H1 (cell line): Measurements from ENCODE around the gene RORB. TPM values are rescaled to one million over a fixed set of nuclear protein-coding genes. Genes with fewer than 3 reads are reported as not detected.

Experiments
- ASH2L ChIP-seq: fragments of 200-600, 300-600 bp; sonication (generic); IDR thresholded peaks from one replicate; pipeline ENCODE4 v1.7.1; 2017; ENCODE audit warnings: low read length
- CHD2 ChIP-seq: IDR thresholded peaks from 2 replicates; pipeline ENCODE4 v1.6.1; 2012; ENCODE audit warnings: low read length, improper control_type of control experiment
- EP300 ChIP-seq, 2 experiments: IDR thresholded peaks; 1 replicate in 1 of 2; 2 replicates in 1 of 2; pipeline ENCODE4 v1.6.1; 2011 to 2012; ENCODE audit warnings: low read depth in 2 of 2, low read length in 2 of 2, mild to moderate bottlenecking in 2 of 2, borderline replicate concordance in 1 of 2, inconsistent platforms in 1 of 2, moderate library complexity in 1 of 2
- KDM4A ChIP-seq: IDR thresholded peaks from one replicate; pipeline ENCODE4 v1.7.1; 2012; ENCODE audit warnings: low read depth, mild to moderate bottlenecking, moderate library complexity, low read length, inconsistent platforms; ENCODE audit not compliant: severe bottlenecking
- NANOG ChIP-seq: IDR thresholded peaks from 2 replicates; pipeline ENCODE4 v1.6.1; 2011; ENCODE audit warnings: low read length, low read depth, mild to moderate bottlenecking, inconsistent platforms; ENCODE audit not compliant: insufficient read depth, poor library complexity, severe bottlenecking
- SIRT6 ChIP-seq: IDR thresholded peaks from one replicate; pipeline ENCODE4 v1.7.1; 2012; ENCODE audit warnings: low read length, inconsistent platforms
- YY1 ChIP-seq: IDR thresholded peaks from 2 replicates; pipeline ENCODE4 v1.6.1; 2011; ENCODE audit warnings: low read depth, mild to moderate bottlenecking, low read length
- polyA plus RNA-seq, 7 experiments: library from polyadenylated mRNA; depleted of rRNA in 3 of 7; stranded (reverse) in 5 of 7; unstranded in 2 of 7; fragments of >200 nt in 5 of 7; fragments of 200-250 nt in 2 of 7; gene quantifications; 1 replicate in 5 of 7; 2 replicates in 1 of 7; 4 replicates in 1 of 7; pipeline versions ENCODE4 v1.2.1 to v1.2.3, GENCODE V29; 2011 to 2013; ENCODE audit warnings: missing spikeins in 2 of 7, mixed read lengths in 2 of 7
- total RNA-seq: library from RNA; stranded (reverse); fragmentation: NEBNext Ultra II Directional; extraction: Animal tissue kit (Norgen Biotek cat#: 25700); gene quantifications from 2 replicates; pipeline ENCODE4 v1.2.1, GENCODE V29; 2021
- TF ChIP-seq, protein P1 (sequence below): fragments of 300-600 bp; sonication (generic); IDR thresholded peaks from 2 replicates; pipeline ENCODE4 v1.7.1; 2012; ENCODE audit warnings: low read length, moderate library complexity, mild to moderate bottlenecking, inconsistent platforms; ENCODE audit not compliant: insufficient replicate concordance
- TF ChIP-seq, protein P2 (sequence below): IDR thresholded peaks from 2 replicates; pipeline ENCODE4 v1.6.1; 2012; ENCODE audit warnings: inconsistent platforms

The RORB gene
- total and polyA plus RNA-seq, 2 of the 8 experiments (the other 6 are each of a cell fraction or from before 2014, with no cell fraction given): 2.3 to 7.1 TPM

DNA sequence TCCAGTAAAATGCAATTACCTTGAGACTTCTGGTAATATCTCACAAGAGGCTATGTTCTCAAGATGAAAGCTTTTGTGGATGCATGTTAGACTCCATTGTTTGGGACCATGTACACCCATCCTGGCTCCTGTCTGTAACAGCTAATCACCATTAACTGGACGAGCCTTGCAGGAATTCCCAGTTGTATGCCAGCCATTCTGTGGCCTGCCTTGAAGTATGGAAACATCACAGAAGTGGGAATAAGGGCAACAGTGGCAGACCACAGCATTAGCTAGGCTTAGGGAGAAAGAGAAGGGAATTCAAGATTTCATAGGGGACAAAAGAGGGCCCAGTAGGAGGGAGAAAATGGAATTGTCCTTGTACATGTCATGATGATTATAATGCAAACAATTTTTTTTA, 79.0 kb downstream of the RORB start (continued):
- TF ChIP-seq, protein P1, sequence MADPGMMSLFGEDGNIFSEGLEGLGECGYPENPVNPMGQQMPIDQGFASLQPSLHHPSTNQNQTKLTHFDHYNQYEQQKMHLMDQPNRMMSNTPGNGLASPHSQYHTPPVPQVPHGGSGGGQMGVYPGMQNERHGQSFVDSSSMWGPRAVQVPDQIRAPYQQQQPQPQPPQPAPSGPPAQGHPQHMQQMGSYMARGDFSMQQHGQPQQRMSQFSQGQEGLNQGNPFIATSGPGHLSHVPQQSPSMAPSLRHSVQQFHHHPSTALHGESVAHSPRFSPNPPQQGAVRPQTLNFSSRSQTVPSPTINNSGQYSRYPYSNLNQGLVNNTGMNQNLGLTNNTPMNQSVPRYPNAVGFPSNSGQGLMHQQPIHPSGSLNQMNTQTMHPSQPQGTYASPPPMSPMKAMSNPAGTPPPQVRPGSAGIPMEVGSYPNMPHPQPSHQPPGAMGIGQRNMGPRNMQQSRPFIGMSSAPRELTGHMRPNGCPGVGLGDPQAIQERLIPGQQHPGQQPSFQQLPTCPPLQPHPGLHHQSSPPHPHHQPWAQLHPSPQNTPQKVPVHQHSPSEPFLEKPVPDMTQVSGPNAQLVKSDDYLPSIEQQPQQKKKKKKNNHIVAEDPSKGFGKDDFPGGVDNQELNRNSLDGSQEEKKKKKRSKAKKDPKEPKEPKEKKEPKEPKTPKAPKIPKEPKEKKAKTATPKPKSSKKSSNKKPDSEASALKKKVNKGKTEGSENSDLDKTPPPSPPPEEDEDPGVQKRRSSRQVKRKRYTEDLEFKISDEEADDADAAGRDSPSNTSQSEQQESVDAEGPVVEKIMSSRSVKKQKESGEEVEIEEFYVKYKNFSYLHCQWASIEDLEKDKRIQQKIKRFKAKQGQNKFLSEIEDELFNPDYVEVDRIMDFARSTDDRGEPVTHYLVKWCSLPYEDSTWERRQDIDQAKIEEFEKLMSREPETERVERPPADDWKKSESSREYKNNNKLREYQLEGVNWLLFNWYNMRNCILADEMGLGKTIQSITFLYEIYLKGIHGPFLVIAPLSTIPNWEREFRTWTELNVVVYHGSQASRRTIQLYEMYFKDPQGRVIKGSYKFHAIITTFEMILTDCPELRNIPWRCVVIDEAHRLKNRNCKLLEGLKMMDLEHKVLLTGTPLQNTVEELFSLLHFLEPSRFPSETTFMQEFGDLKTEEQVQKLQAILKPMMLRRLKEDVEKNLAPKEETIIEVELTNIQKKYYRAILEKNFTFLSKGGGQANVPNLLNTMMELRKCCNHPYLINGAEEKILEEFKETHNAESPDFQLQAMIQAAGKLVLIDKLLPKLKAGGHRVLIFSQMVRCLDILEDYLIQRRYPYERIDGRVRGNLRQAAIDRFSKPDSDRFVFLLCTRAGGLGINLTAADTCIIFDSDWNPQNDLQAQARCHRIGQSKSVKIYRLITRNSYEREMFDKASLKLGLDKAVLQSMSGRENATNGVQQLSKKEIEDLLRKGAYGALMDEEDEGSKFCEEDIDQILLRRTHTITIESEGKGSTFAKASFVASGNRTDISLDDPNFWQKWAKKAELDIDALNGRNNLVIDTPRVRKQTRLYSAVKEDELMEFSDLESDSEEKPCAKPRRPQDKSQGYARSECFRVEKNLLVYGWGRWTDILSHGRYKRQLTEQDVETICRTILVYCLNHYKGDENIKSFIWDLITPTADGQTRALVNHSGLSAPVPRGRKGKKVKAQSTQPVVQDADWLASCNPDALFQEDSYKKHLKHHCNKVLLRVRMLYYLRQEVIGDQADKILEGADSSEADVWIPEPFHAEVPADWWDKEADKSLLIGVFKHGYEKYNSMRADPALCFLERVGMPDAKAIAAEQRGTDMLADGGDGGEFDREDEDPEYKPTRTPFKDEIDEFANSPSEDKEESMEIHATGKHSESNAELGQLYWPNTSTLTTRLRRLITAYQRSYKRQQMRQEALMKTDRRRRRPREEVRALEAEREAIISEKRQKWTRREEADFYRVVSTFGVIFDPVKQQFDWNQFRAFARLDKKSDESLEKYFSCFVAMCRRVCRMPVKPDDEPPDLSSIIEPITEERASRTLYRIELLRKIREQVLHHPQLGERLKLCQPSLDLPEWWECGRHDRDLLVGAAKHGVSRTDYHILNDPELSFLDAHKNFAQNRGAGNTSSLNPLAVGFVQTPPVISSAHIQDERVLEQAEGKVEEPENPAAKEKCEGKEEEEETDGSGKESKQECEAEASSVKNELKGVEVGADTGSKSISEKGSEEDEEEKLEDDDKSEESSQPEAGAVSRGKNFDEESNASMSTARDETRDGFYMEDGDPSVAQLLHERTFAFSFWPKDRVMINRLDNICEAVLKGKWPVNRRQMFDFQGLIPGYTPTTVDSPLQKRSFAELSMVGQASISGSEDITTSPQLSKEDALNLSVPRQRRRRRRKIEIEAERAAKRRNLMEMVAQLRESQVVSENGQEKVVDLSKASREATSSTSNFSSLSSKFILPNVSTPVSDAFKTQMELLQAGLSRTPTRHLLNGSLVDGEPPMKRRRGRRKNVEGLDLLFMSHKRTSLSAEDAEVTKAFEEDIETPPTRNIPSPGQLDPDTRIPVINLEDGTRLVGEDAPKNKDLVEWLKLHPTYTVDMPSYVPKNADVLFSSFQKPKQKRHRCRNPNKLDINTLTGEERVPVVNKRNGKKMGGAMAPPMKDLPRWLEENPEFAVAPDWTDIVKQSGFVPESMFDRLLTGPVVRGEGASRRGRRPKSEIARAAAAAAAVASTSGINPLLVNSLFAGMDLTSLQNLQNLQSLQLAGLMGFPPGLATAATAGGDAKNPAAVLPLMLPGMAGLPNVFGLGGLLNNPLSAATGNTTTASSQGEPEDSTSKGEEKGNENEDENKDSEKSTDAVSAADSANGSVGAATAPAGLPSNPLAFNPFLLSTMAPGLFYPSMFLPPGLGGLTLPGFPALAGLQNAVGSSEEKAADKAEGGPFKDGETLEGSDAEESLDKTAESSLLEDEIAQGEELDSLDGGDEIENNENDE: no peak
- no peak for TF ChIP-seq ASH2L
- TF ChIP-seq NANOG: no peak
- no peak for TF ChIP-seq KDM4A
- TF ChIP-seq, protein P2, sequence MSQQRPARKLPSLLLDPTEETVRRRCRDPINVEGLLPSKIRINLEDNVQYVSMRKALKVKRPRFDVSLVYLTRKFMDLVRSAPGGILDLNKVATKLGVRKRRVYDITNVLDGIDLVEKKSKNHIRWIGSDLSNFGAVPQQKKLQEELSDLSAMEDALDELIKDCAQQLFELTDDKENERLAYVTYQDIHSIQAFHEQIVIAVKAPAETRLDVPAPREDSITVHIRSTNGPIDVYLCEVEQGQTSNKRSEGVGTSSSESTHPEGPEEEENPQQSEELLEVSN: no peak
- TF ChIP-seq SIRT6: no peak
- TF ChIP-seq EP300 (IDR thresholded peaks at IDR 0.05; ENCODE audit: borderline replicate concordance in 1 of 2, low read depth in 2 of 2, low read length in 2 of 2): no peak
- TF ChIP-seq CHD2: no peak
- no peak for TF ChIP-seq YY1
